Measurements from ENCODE around the gene UQCRH.
A peak's percentile ranks its signal among the peaks of the same experiment; 100 is the strongest.
"Not testable (repeated sequence)": the region's sequence is repeated elsewhere in the genome, so short reads cannot be mapped to it uniquely, and the experiment has no call there.

UQCRH gene

GRCh38 chr1:46300673-46301405 lies 2.7 kb upstream of the UQCRH start:
- no peak for DNase-seq

GRCh38 chr1:46301406-46301807 lies 2.1 kb upstream of the UQCRH start:
- no peak for DNase-seq

GRCh38 chr1:46301808-46302640 lies 1.5 kb upstream of the UQCRH start:
- peak; percentile 17 for DNase-seq

GRCh38 chr1:46302641-46303037 lies 859 bp upstream of the UQCRH start:
- no peak for DNase-seq

- DNase-seq, result no peak
Measured at GRCh38 chr1:46303872-46304326, 401 bp downstream of the UQCRH start.

GRCh38 chr1:46306159-46306530 lies 2.6 kb downstream of the UQCRH start:
- DNase-seq, result no peak

GRCh38 chr1:46309401-46310159 lies 6.1 kb downstream of the UQCRH start:
- no peak for DNase-seq

- no peak for DNase-seq
Measured at GRCh38 chr1:46310321-46310720, 6.8 kb downstream of the UQCRH start.

- DNase-seq, result no peak
Measured at GRCh38 chr1:46315669-46316403, 12.3 kb downstream of the UQCRH start.

- DNase-seq, result no peak
Measured at GRCh38 chr1:46317323-46317722, 13.8 kb downstream of the UQCRH start.

GRCh38 chr1:46319301-46319700 lies 15.8 kb downstream of the UQCRH start:
- DNase-seq, result not testable (repeated sequence)

GRCh38 chr1:46319960-46320914 lies 16.7 kb downstream of the UQCRH start:
- DNase-seq, result not testable (repeated sequence)

- DNase-seq, result not testable (repeated sequence)
Measured at GRCh38 chr1:46322191-46322590, 18.7 kb downstream of the UQCRH start.

- DNase-seq, result not testable (repeated sequence)
Measured at GRCh38 chr1:46325285-46326076, 22.0 kb downstream of the UQCRH start.

GRCh38 chr1:46328182-46328581 lies 24.7 kb downstream of the UQCRH start:
- not testable (repeated sequence) for DNase-seq

- DNase-seq, result not testable (repeated sequence)
Measured at GRCh38 chr1:46329807-46330206, 26.3 kb downstream of the UQCRH start.

GRCh38 chr1:46330381-46330780 lies 26.9 kb downstream of the UQCRH start:
- DNase-seq, result not testable (repeated sequence)

- not testable (repeated sequence) for DNase-seq
Measured at GRCh38 chr1:46331786-46332540, 28.5 kb downstream of the UQCRH start.

GRCh38 chr1:46333300-46334029 lies 30.0 kb downstream of the UQCRH start:
- no peak for DNase-seq
